Spleen (tissue), 7 donors: ENCODE results near the gene PPP2R5D.

Experiments
- POLR2A ChIP-seq, 3 donors: fragments of 450-650 bp; IDR thresholded peaks; one replicate each; pipeline ENCODE4 v1.5.1; 2017; ENCODE audit warnings: antibody characterized with exemption in 3 of 3, mild to moderate bottlenecking in 1 of 3
- POLR2AphosphoS5 ChIP-seq, 3 donors: sonication (generic); formaldehyde crosslinking; IDR thresholded peaks; one replicate each; pipeline ENCODE4 v1.5.1; 2017; ENCODE audit warnings: antibody characterized with exemption in 3 of 3
- TF ChIP-seq, protein P1 (sequence below), 11 experiments: fragments of 200-600 bp in 7 of 11; fragments of 450-650 bp in 4 of 11; sonication (generic) in 4 of 11; IDR thresholded peaks in 8 of 11; conservative IDR thresholded peaks in 3 of 11; 1 replicate in 7 of 11; 2 replicates in 4 of 11; pipeline versions ENCODE4 v1.4.0 to v1.8.0; 2016 to 2021; ENCODE audit warnings: antibody characterized with exemption in 11 of 11, inconsistent platforms in 4 of 11, mild to moderate bottlenecking in 1 of 11
- donor health status: DM: no; HTN: no; CAD: no; lungs with moderate emphysema.
- donor health status: DM: no; HTN: no; CAD: no.
- donor health status: DM: no; HTN: no; CAD: no.

GRCh38 chr6:43014434-43014909 lies 30.1 kb downstream of the PPP2R5D start:
- TF ChIP-seq, protein P1, sequence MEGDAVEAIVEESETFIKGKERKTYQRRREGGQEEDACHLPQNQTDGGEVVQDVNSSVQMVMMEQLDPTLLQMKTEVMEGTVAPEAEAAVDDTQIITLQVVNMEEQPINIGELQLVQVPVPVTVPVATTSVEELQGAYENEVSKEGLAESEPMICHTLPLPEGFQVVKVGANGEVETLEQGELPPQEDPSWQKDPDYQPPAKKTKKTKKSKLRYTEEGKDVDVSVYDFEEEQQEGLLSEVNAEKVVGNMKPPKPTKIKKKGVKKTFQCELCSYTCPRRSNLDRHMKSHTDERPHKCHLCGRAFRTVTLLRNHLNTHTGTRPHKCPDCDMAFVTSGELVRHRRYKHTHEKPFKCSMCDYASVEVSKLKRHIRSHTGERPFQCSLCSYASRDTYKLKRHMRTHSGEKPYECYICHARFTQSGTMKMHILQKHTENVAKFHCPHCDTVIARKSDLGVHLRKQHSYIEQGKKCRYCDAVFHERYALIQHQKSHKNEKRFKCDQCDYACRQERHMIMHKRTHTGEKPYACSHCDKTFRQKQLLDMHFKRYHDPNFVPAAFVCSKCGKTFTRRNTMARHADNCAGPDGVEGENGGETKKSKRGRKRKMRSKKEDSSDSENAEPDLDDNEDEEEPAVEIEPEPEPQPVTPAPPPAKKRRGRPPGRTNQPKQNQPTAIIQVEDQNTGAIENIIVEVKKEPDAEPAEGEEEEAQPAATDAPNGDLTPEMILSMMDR (IDR thresholded peaks at IDR 0.05 in 8 of 11, conservative IDR thresholded peaks at IDR 0.05 in 3 of 11), result no peak
- TF ChIP-seq POLR2AphosphoS5 (IDR thresholded peaks at IDR 0.05), result no peak
- no peak for TF ChIP-seq POLR2A (IDR thresholded peaks at IDR 0.05)
